SU-DHL-6 (cell line): ENCODE data around the gene TNS3.

ENCODE experiments used
- H2AFZ ChIP-seq: fragments of 200-600 bp; sonication (generic); 2 replicates; pipeline ENCODE4 v1.6.1; 2014; ENCODE audit warnings: low read depth, mild to moderate bottlenecking, moderate library complexity, mixed read lengths, antibody characterized with exemption, low read length; ENCODE audit not compliant: severe bottlenecking
- H3F3A ChIP-seq: fragments of 200-600 bp; shearing (Covaris generic); 2 replicates; pipeline ENCODE4 v1.6.0; 2016; ENCODE audit warnings: antibody characterized with exemption, mild to moderate bottlenecking; ENCODE audit not compliant: insufficient read depth
- H3K27ac ChIP-seq: fragments of 200-600 bp; sonication (generic); 2 replicates; pipeline ENCODE4 v1.5.1; 2016; ENCODE audit warnings: low read depth, mild to moderate bottlenecking, low read length, moderate library complexity, mixed read lengths
- H3K27me3 ChIP-seq: fragments of 200-600 bp; sonication (generic), shearing (Covaris generic); 2 replicates; pipeline ENCODE4 v1.6.0; 2014; ENCODE audit warnings: mild to moderate bottlenecking, low read length
- H3K36me3 ChIP-seq: fragments of 200-600 bp; sonication (generic); 2 replicates; pipeline ENCODE4 v1.6.1; 2014; ENCODE audit warnings: mild to moderate bottlenecking, low read length, mixed read lengths
- H3K4me2 ChIP-seq: fragments of 300-600, 200-600 bp; shearing (Covaris generic), sonication (generic); 2 replicates; pipeline ENCODE4 v1.6.0; 2014; ENCODE audit warnings: low read length, low read depth, mild to moderate bottlenecking; ENCODE audit not compliant: poor library complexity, severe bottlenecking
- H3K4me3 ChIP-seq: fragments of 200-600 bp; sonication (generic); 2 replicates; pipeline ENCODE4 v1.5.1; 2014; ENCODE audit warnings: antibody characterized with exemption, low read length, mild to moderate bottlenecking, mixed read lengths; ENCODE audit not compliant: insufficient read depth, poor library complexity, severe bottlenecking
- H3K79me2 ChIP-seq: fragments of 200-600 bp; sonication (generic); 2 replicates; pipeline ENCODE4 v1.6.1; 2014; ENCODE audit warnings: mild to moderate bottlenecking, low read length, moderate library complexity; ENCODE audit not compliant: insufficient read depth
- H3K9ac ChIP-seq: fragments of 200-600 bp; sonication (generic); 2 replicates; pipeline ENCODE4 v1.7.0; 2014; ENCODE audit warnings: mild to moderate bottlenecking, low read length
- H3K9me2 ChIP-seq: fragments of 200-600 bp; sonication (generic); replicated peaks from 2 replicates; pipeline ENCODE4 v1.6.1; 2014; ENCODE audit warnings: low read length; ENCODE audit not compliant: insufficient read depth
- H3K9me3 ChIP-seq: fragments of 200-600 bp; sonication (generic); 2 replicates; pipeline ENCODE4 v1.6.1; 2014; ENCODE audit warnings: low read length, mixed read lengths; ENCODE audit not compliant: insufficient read depth
- H4K20me1 ChIP-seq: fragments of 200-600 bp; sonication (generic); 2 replicates; pipeline ENCODE4 v1.6.1; 2014; ENCODE audit warnings: low read depth, mild to moderate bottlenecking, antibody characterized with exemption, low read length, moderate library complexity, mixed read lengths
- CTCF ChIP-seq: fragments of 200-600 bp; sonication (generic); IDR thresholded peaks from one replicate; pipeline ENCODE4 v1.5.1; 2017; ENCODE audit warnings: antibody characterized with exemption, mild to moderate bottlenecking, low read length, moderate library complexity; ENCODE audit not compliant: insufficient read depth, poor library complexity, severe bottlenecking
- EZH2phosphoT487 ChIP-seq: fragments of 200-600 bp; sonication (generic), shearing (Covaris generic); conservative IDR thresholded peaks from 2 replicates; pipeline ENCODE4 v1.6.1; 2018; ENCODE audit warnings: mild to moderate bottlenecking, antibody characterized with exemption, low read length, moderate library complexity, mixed read lengths

Gene TNS3

GRCh38 chr7:47556511-47557180 lies 25.3 kb downstream of the TNS3 start:
- Histone ChIP-seq H2AFZ (no peak overlapping the region), H3K4me3 (no peak overlapping the region), H3K36me3 (no peaks in the 10 kb centered on the region), H4K20me1 (no peaks in the 10 kb centered on the region), H3K79me2 (peaks cover 80% of the 10 kb centered on the region), H3K27me3 (no peaks in the 10 kb centered on the region), H3K27ac (no peak overlapping the region), H3K9ac (no peak overlapping the region), H3K9me3 (no peaks in the 10 kb centered on the region), H3K9me2 (no peaks in the 10 kb centered on the region), H3K4me2 (no peak overlapping the region), H3F3A (no peaks in the 10 kb centered on the region)
- TF ChIP-seq EZH2phosphoT487: no peak
- no peak for TF ChIP-seq CTCF

GRCh38 chr7:47553309-47553708 lies 28.6 kb downstream of the TNS3 start:
- H4K20me1 ChIP-seq: no peaks in the 10 kb centered on the region; the same call in 1 of the 2 replicates
- no peaks in the 10 kb centered on the region for H3K9me2 ChIP-seq
- H3K27ac ChIP-seq: no peak overlapping the region
- H3K36me3 ChIP-seq: no peaks in the 10 kb centered on the region
- H3K4me3 ChIP-seq: no peak overlapping the region
- H3K9me3 ChIP-seq: no peaks in the 10 kb centered on the region
- H3K4me2 ChIP-seq: no peak overlapping the region
- H3K9ac ChIP-seq: no peak overlapping the region
- H3F3A ChIP-seq: no peaks in the 10 kb centered on the region
- peaks cover 71% of the 10 kb centered on the region for H3K79me2 ChIP-seq
- no peak overlapping the region for H2AFZ ChIP-seq
- TF ChIP-seq EZH2phosphoT487: no peak
- TF ChIP-seq CTCF: no peak
- H3K27me3 ChIP-seq: no peaks in the 10 kb centered on the region

GRCh38 chr7:47552621-47553020 lies 29.3 kb downstream of the TNS3 start:
- no peaks in the 10 kb centered on the region; the same call in 1 of the 2 replicates for H4K20me1 ChIP-seq
- no peak overlapping the region for H3K27ac ChIP-seq
- no peak overlapping the region for H2AFZ ChIP-seq
- no peak for TF ChIP-seq CTCF
- no peak for TF ChIP-seq EZH2phosphoT487
- H3K9me2 ChIP-seq: no peaks in the 10 kb centered on the region
- no peak overlapping the region for H3K4me2 ChIP-seq
- H3K4me3 ChIP-seq: no peak overlapping the region
- H3K79me2 ChIP-seq: peaks cover 68% of the 10 kb centered on the region
- no peaks in the 10 kb centered on the region for H3K9me3 ChIP-seq
- H3K27me3 ChIP-seq: no peaks in the 10 kb centered on the region
- H3K36me3 ChIP-seq: no peaks in the 10 kb centered on the region
- no peak overlapping the region for H3K9ac ChIP-seq
- H3F3A ChIP-seq: no peaks in the 10 kb centered on the region
